HepG2 (cell line): ENCODE results near the gene DUS2. TPM values are rescaled to one million over a fixed set of nuclear protein-coding genes. Genes with fewer than 3 reads are reported as not detected.
A peak's percentile ranks its signal among the peaks of the same experiment; 100 is the strongest.

Source experiments
- CBX1 ChIP-seq: IDR thresholded peaks from one replicate; pipeline ENCODE4 v1.6.1; 2016; ENCODE audit warnings: antibody characterized with exemption, low read depth
- DPF2 ChIP-seq: sonication (generic); formaldehyde crosslinking; IDR thresholded peaks from 2 replicates; pipeline ENCODE4 v1.4.0; 2020; ENCODE audit warnings: mild to moderate bottlenecking, low read depth, missing genetic modification reagents, borderline replicate concordance
- FOXO4 ChIP-seq: sonication (generic); formaldehyde crosslinking; conservative IDR thresholded peaks from 2 replicates; pipeline ENCODE4 v1.8.1; 2023; ENCODE audit warnings: missing genetic modification reagents
- MATR3 ChIP-seq: sonication (generic); formaldehyde crosslinking; IDR thresholded peaks from 2 replicates; pipeline ENCODE4 v1.4.0; 2020; ENCODE audit warnings: missing genetic modification reagents
- PAXIP1 ChIP-seq: sonication (generic); formaldehyde crosslinking; conservative IDR thresholded peaks from 2 replicates; pipeline ENCODE4 v1.4.0; 2020; ENCODE audit warnings: mild to moderate bottlenecking, missing genetic modification reagents, moderate library complexity
- PHF21A ChIP-seq: sonication (generic); formaldehyde crosslinking; IDR thresholded peaks from 2 replicates; pipeline ENCODE4 v1.5.0; 2020; ENCODE audit warnings: mild to moderate bottlenecking, missing genetic modification reagents
- PRPF4 ChIP-seq: fragments of 200-400 bp; formaldehyde crosslinking; IDR thresholded peaks from 2 replicates; pipeline ENCODE4 v1.6.1; 2016; ENCODE audit warnings: low read length, low read depth; ENCODE audit not compliant: poor library complexity, severe bottlenecking
- RORA ChIP-seq: sonication (generic); formaldehyde crosslinking; IDR thresholded peaks from 2 replicates; pipeline ENCODE4 v1.5.0; 2020; ENCODE audit warnings: mild to moderate bottlenecking, missing genetic modification reagents, moderate library complexity
- SMC3 ChIP-seq: IDR thresholded peaks from 2 replicates; pipeline ENCODE4 v1.6.1; 2011; ENCODE audit warnings: low read length, improper control_type of control experiment
- THAP11 ChIP-seq: IDR thresholded peaks from 2 replicates; pipeline ENCODE4 v1.6.1; 2016; ENCODE audit warnings: missing biosample characterization, missing genetic modification reagents
- ZBTB14 ChIP-seq: sonication (generic); formaldehyde crosslinking; IDR thresholded peaks from 2 replicates; pipeline ENCODE4 v1.4.0; 2020; ENCODE audit warnings: missing genetic modification reagents
- ZNF121 ChIP-seq: sonication (generic); formaldehyde crosslinking; IDR thresholded peaks from 2 replicates; pipeline ENCODE4 v1.5.0; 2020; ENCODE audit warnings: mild to moderate bottlenecking, missing genetic modification reagents
- ZNF589 ChIP-seq: sonication (generic); formaldehyde crosslinking; conservative IDR thresholded peaks from 2 replicates; pipeline ENCODE4 v1.8.0; 2022; ENCODE audit warnings: mild to moderate bottlenecking, moderate library complexity, missing genetic modification reagents
- ZNF713 ChIP-seq: sonication (generic); formaldehyde crosslinking; IDR thresholded peaks from 2 replicates; pipeline ENCODE4 v1.4.0; 2020; ENCODE audit warnings: mild to moderate bottlenecking, missing genetic modification reagents
- polyA plus RNA-seq, 8 experiments: library from polyadenylated mRNA; depleted of rRNA in 3 of 8; stranded (reverse) in 7 of 8; unstranded in 1 of 8; fragments of >200 nt; fragmentation: Illumina TruSeq in 4 of 8; extraction: Trizol in 4 of 8; gene quantifications; 2 replicates each; pipeline versions ENCODE4 v1.2.1 to v1.2.3, GENCODE V29; 2011 to 2016; ENCODE audit warnings: low read depth in 4 of 8, missing spikeins in 1 of 8, mixed read lengths in 1 of 8; ENCODE audit not compliant: insufficient read depth in 1 of 8
- total RNA-seq, 5 experiments: library from RNA; depleted of rRNA; stranded (reverse); fragments of >200 nt; fragmentation: Illumina TruSeq; extraction: Trizol; gene quantifications; 2 replicates each; pipeline ENCODE4 v1.2.3, GENCODE V29; 2016; ENCODE audit warnings: low read depth in 1 of 5

Gene DUS2
- total and polyA plus RNA-seq, 2 of the 13 experiments (the other 11 are each of a cell fraction or from before 2014, with no cell fraction given), result 17.8 to 25.1 TPM

- TF ChIP-seq SMC3 (no peak), PRPF4 (no peak), CBX1 (no peak), MATR3 (CRISPR knock-in tag) (no peak), PHF21A (no peak), THAP11 (CRISPR knock-in tag) (no peak), RORA (CRISPR knock-in tag) (no peak), PAXIP1 (CRISPR knock-in tag) (no peak), DPF2 (CRISPR knock-in tag) (no peak), ZNF589 (CRISPR knock-in tag) (no peak), ZNF713 (CRISPR knock-in tag) (no peak), FOXO4 (no peak), ZNF121 (CRISPR knock-in tag) (0 out of 2 replicates have a peak, but pooled peaks have one; percentile 24), ZBTB14 (no peak)
Observed at GRCh38 chr16:68088130-68088972, 65.3 kb downstream of the DUS2 start (continued).
